Activated CD4-positive, alpha-beta T cell treated with anti-CD3 and anti-CD28 coated beads, Interleukin-2, amount 10 ng/mL, durations not matched to agents 24 days and 14 days (primary cell): ENCODE results near the gene RAG1. TPM values are rescaled to one million over a fixed set of nuclear protein-coding genes. Genes with fewer than 3 reads are reported as not detected.

Source experiments
- DNase-seq: peaks from one replicate; pipeline ENCODE4 v3.0.0; 2022
- H3K27ac Mint-ChIP-seq: one replicate; pipeline ENCODE4 v1.8.0; 2022; ENCODE audit warnings: mild to moderate bottlenecking, mixed read lengths
- H3K27me3 Mint-ChIP-seq: one replicate; pipeline ENCODE4 v1.8.0; 2022; ENCODE audit warnings: mixed read lengths
- H3K36me3 Mint-ChIP-seq: one replicate; pipeline ENCODE4 v1.8.0; 2022; ENCODE audit warnings: low read depth, mild to moderate bottlenecking, mixed read lengths
- H3K4me1 Mint-ChIP-seq: one replicate; pipeline ENCODE4 v1.8.0; 2021; ENCODE audit warnings: mixed read lengths
- H3K4me3 Mint-ChIP-seq: one replicate; pipeline ENCODE4 v1.8.0; 2022; ENCODE audit warnings: mild to moderate bottlenecking, moderate library complexity, mixed read lengths
- H3K9me3 Mint-ChIP-seq: one replicate; pipeline ENCODE4 v1.8.0; 2021; ENCODE audit warnings: mixed read lengths
- intact Hi-C: fragments of 100-400 bp; cut with micrococcal nuclease; formaldehyde crosslinking; loops from one replicate; pipeline ENCODE4 v1.15.1; 2023
- total RNA-seq: library from RNA; stranded (reverse); gene quantifications from 2 replicates; pipeline ENCODE4 v1.2.3, GENCODE V29; 2022

Gene RAG1
- total RNA-seq, 1 donor from 2014 or later: 0.14 TPM

GRCh38 chr11:36601155-36601554 lies 33.3 kb downstream of the RAG1 start:
- no peak overlapping the region for H3K27ac Mint-ChIP-seq
- H3K4me1 Mint-ChIP-seq: peaks cover 1% of the 10 kb centered on the region
- H3K9me3 Mint-ChIP-seq: no peaks in the 10 kb centered on the region
- no peak for DNase-seq
- intact Hi-C loops: no loop called here
- H3K4me3 Mint-ChIP-seq: no peak overlapping the region
- peaks cover 13% of the 10 kb centered on the region for H3K27me3 Mint-ChIP-seq
- H3K36me3 Mint-ChIP-seq: no peaks in the 10 kb centered on the region

GRCh38 chr11:36602135-36602534 lies 34.3 kb downstream of the RAG1 start:
- H3K36me3 Mint-ChIP-seq: no peaks in the 10 kb centered on the region
- H3K4me1 Mint-ChIP-seq: peaks cover 1% of the 10 kb centered on the region
- intact Hi-C loops: no loop called here
- DNase-seq: no peak
- no peak overlapping the region for H3K27ac Mint-ChIP-seq
- no peak overlapping the region for H3K4me3 Mint-ChIP-seq
- H3K9me3 Mint-ChIP-seq: no peaks in the 10 kb centered on the region
- H3K27me3 Mint-ChIP-seq: peaks cover 14% of the 10 kb centered on the region

GRCh38 chr11:36605221-36606216 lies 37.7 kb downstream of the RAG1 start:
- Mint-ChIP-seq H3K4me1 (peaks cover 1% of the 10 kb centered on the region), H3K9me3 (no peaks in the 10 kb centered on the region), H3K27ac (no peak overlapping the region), H3K4me3 (no peak overlapping the region), H3K27me3 (peaks cover 23% of the 10 kb centered on the region), H3K36me3 (no peaks in the 10 kb centered on the region)
- intact Hi-C loops: no loop called here
- no peak for DNase-seq

GRCh38 chr11:36608491-36609199 lies 40.8 kb downstream of the RAG1 start:
- H3K36me3 Mint-ChIP-seq: no peaks in the 10 kb centered on the region
- no peak overlapping the region for H3K27ac Mint-ChIP-seq
- no peaks in the 10 kb centered on the region for H3K9me3 Mint-ChIP-seq
- DNase-seq: no peak
- H3K4me3 Mint-ChIP-seq: no peak overlapping the region
- peaks cover 18% of the 10 kb centered on the region for H3K27me3 Mint-ChIP-seq
- intact Hi-C loops: no loop called here
- peaks cover 1% of the 10 kb centered on the region for H3K4me1 Mint-ChIP-seq

- no peaks in the 10 kb centered on the region for H3K36me3 Mint-ChIP-seq
- H3K4me3 Mint-ChIP-seq: no peak overlapping the region
- H3K9me3 Mint-ChIP-seq: no peaks in the 10 kb centered on the region
- DNase-seq: no peak
- H3K27me3 Mint-ChIP-seq: peaks cover 17% of the 10 kb centered on the region
- intact Hi-C loops: no loop called here
- no peak overlapping the region for H3K27ac Mint-ChIP-seq
- H3K4me1 Mint-ChIP-seq: peaks cover 1% of the 10 kb centered on the region
Measured at GRCh38 chr11:36609383-36609782, 41.6 kb downstream of the RAG1 start.

- intact Hi-C loops: no loop called here
- no peaks in the 10 kb centered on the region for H3K36me3 Mint-ChIP-seq
- no peak overlapping the region for H3K4me3 Mint-ChIP-seq
- no peaks in the 10 kb centered on the region for H3K4me1 Mint-ChIP-seq
- H3K9me3 Mint-ChIP-seq: no peaks in the 10 kb centered on the region
- H3K27ac Mint-ChIP-seq: no peak overlapping the region
- no peak for DNase-seq
- H3K27me3 Mint-ChIP-seq: peaks cover 15% of the 10 kb centered on the region
Measured at GRCh38 chr11:36615826-36616225, 48.0 kb downstream of the RAG1 start.

- no peaks in the 10 kb centered on the region for H3K4me1 Mint-ChIP-seq
Measured at GRCh38 chr11:36617543-36618362, 49.9 kb downstream of the RAG1 start.

GRCh38 chr11:36618363-36619047 lies 50.7 kb downstream of the RAG1 start:
- Mint-ChIP-seq H3K27me3 (peaks cover 15% of the 10 kb centered on the region), H3K27ac (no peak overlapping the region)
- intact Hi-C loops: no loop called here

More at GRCh38 chr11:36617543-36618362, 49.9 kb downstream of the RAG1 start:
- Mint-ChIP-seq H3K36me3 (no peaks in the 10 kb centered on the region), H3K4me3 (no peak overlapping the region), H3K9me3 (no peaks in the 10 kb centered on the region), H3K27me3 (peaks cover 15% of the 10 kb centered on the region), H3K27ac (no peak overlapping the region)
- intact Hi-C loops: no loop called here
- no peak for DNase-seq

GRCh38 chr11:36619502-36619901 lies 51.7 kb downstream of the RAG1 start:
- Mint-ChIP-seq H3K9me3 (no peaks in the 10 kb centered on the region), H3K27me3 (peaks cover 15% of the 10 kb centered on the region), H3K36me3 (no peaks in the 10 kb centered on the region), H3K4me3 (no peak overlapping the region), H3K4me1 (no peaks in the 10 kb centered on the region), H3K27ac (no peak overlapping the region)
- intact Hi-C loops: no loop called here
- DNase-seq: no peak

More at GRCh38 chr11:36618363-36619047, 50.7 kb downstream of the RAG1 start:
- no peak for DNase-seq
- no peak overlapping the region for H3K4me3 Mint-ChIP-seq
- no peaks in the 10 kb centered on the region for H3K36me3 Mint-ChIP-seq
- no peaks in the 10 kb centered on the region for H3K4me1 Mint-ChIP-seq
- no peaks in the 10 kb centered on the region for H3K9me3 Mint-ChIP-seq

- intact Hi-C loops: loop anchor here (5.0 kb wide), 1 partner anchor 58 kb away; no protein-coding TSS in a partner anchor
- no peak overlapping the region for H3K27ac Mint-ChIP-seq
- no peak for DNase-seq
- H3K9me3 Mint-ChIP-seq: no peaks in the 10 kb centered on the region
- H3K27me3 Mint-ChIP-seq: peaks cover 15% of the 10 kb centered on the region
- no peaks in the 10 kb centered on the region for H3K4me1 Mint-ChIP-seq
- no peak overlapping the region for H3K4me3 Mint-ChIP-seq
- no peaks in the 10 kb centered on the region for H3K36me3 Mint-ChIP-seq
Measured at GRCh38 chr11:36620246-36620645, 52.4 kb downstream of the RAG1 start.

- no peaks in the 10 kb centered on the region for H3K4me1 Mint-ChIP-seq
Measured at GRCh38 chr11:36622431-36623136, 54.8 kb downstream of the RAG1 start.

GRCh38 chr11:36623494-36623893 lies 55.7 kb downstream of the RAG1 start:
- Mint-ChIP-seq H3K9me3 (no peaks in the 10 kb centered on the region), H3K36me3 (no peaks in the 10 kb centered on the region), H3K27ac (no peak overlapping the region), H3K4me1 (no peaks in the 10 kb centered on the region), H3K4me3 (no peak overlapping the region), H3K27me3 (peaks cover 13% of the 10 kb centered on the region)
- DNase-seq: no peak
- intact Hi-C loops: loop anchor here (5.0 kb wide), 1 partner anchor 61 kb away; no protein-coding TSS in a partner anchor

More at GRCh38 chr11:36622431-36623136, 54.8 kb downstream of the RAG1 start:
- peak; percentile 60 for DNase-seq
- no peaks in the 10 kb centered on the region for H3K36me3 Mint-ChIP-seq
- no peak overlapping the region for H3K4me3 Mint-ChIP-seq
- intact Hi-C loops: loop anchor here (5.0 kb wide), 1 partner anchor 60 kb away; no protein-coding TSS in a partner anchor
- H3K9me3 Mint-ChIP-seq: no peaks in the 10 kb centered on the region
- H3K27ac Mint-ChIP-seq: no peak overlapping the region
- H3K27me3 Mint-ChIP-seq: peaks cover 13% of the 10 kb centered on the region
